Liver (tissue), 3 donors: Measurements from ENCODE around the gene NOS3.

Source experiments
- EGR1 ChIP-seq, 2 donors: IDR thresholded peaks; 2 replicates each; pipeline ENCODE4 v1.6.1; 2016 to 2018; ENCODE audit warnings: antibody characterized with exemption in 2 of 2, low read depth in 2 of 2
- GABPA ChIP-seq, 2 donors: IDR thresholded peaks in 1 of 2; conservative IDR thresholded peaks in 1 of 2; 2 replicates each; pipeline ENCODE4 v1.6.1; 2016; ENCODE audit warnings: antibody characterized with exemption in 2 of 2, mild to moderate bottlenecking in 1 of 2, moderate library complexity in 1 of 2
- JUND ChIP-seq, 2 donors: IDR thresholded peaks; 2 replicates each; pipeline ENCODE4 v1.6.1; 2016; ENCODE audit warnings: antibody characterized with exemption in 2 of 2
- NR2F2 ChIP-seq: IDR thresholded peaks from 2 replicates; pipeline ENCODE4 v1.6.1; 2016; ENCODE audit warnings: antibody characterized with exemption
- RAD21 ChIP-seq, 2 donors: IDR thresholded peaks; 2 replicates each; pipeline ENCODE4 v1.6.1; 2016; ENCODE audit warnings: antibody characterized with exemption in 2 of 2, mild to moderate bottlenecking in 2 of 2
- SP1 ChIP-seq: IDR thresholded peaks from 2 replicates; pipeline ENCODE4 v1.6.1; 2018; ENCODE audit warnings: antibody characterized with exemption, mild to moderate bottlenecking
- YY1 ChIP-seq: IDR thresholded peaks from 2 replicates; pipeline ENCODE4 v1.6.1; 2016; ENCODE audit warnings: antibody characterized with exemption, mild to moderate bottlenecking
- TF ChIP-seq, protein P1 (sequence below): fragments of 150-350 bp; IDR thresholded peaks from 2 replicates; pipeline ENCODE4 v1.5.1; 2017; ENCODE audit warnings: improper control_type of control experiment, low read depth, low read length; ENCODE audit not compliant: missing input control
- TF ChIP-seq, protein P2 (sequence below): IDR thresholded peaks from 2 replicates; pipeline ENCODE4 v1.6.1; 2016; ENCODE audit warnings: antibody characterized with exemption, mild to moderate bottlenecking
- TF ChIP-seq, protein P3 (sequence below): IDR thresholded peaks from 2 replicates; pipeline ENCODE4 v1.6.1; 2016; ENCODE audit warnings: antibody characterized with exemption
- donor health status: healthy.
- donor health status: healthy.

DNA sequence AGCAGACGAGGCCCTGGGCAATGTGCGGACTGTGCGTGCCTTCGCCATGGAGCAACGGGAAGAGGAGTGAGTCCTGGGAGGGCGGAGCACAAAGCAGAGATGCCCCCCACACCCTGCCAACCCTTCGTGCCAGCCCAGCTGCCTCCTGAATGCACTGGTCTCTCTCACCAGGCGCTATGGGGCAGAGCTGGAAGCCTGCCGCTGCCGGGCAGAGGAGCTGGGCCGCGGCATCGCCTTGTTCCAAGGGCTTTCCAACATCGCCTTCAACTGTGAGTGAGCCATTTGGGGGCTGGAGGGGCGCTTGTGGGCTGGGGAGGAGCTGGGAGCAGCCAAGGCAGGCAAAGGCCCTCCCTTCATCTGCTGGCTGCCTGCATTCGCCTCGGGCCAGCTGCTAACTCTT, 45.1 kb downstream of the NOS3 start:
- TF ChIP-seq, protein P1, sequence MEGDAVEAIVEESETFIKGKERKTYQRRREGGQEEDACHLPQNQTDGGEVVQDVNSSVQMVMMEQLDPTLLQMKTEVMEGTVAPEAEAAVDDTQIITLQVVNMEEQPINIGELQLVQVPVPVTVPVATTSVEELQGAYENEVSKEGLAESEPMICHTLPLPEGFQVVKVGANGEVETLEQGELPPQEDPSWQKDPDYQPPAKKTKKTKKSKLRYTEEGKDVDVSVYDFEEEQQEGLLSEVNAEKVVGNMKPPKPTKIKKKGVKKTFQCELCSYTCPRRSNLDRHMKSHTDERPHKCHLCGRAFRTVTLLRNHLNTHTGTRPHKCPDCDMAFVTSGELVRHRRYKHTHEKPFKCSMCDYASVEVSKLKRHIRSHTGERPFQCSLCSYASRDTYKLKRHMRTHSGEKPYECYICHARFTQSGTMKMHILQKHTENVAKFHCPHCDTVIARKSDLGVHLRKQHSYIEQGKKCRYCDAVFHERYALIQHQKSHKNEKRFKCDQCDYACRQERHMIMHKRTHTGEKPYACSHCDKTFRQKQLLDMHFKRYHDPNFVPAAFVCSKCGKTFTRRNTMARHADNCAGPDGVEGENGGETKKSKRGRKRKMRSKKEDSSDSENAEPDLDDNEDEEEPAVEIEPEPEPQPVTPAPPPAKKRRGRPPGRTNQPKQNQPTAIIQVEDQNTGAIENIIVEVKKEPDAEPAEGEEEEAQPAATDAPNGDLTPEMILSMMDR: no peak
- TF ChIP-seq GABPA (IDR thresholded peaks at IDR 0.05 in 1 of 2, conservative IDR thresholded peaks at IDR 0.05 in 1 of 2) (no peak), JUND (IDR thresholded peaks at IDR 0.05) (no peak), SP1 (no peak), YY1 (no peak), RAD21 (IDR thresholded peaks at IDR 0.05) (no peak), EGR1 (IDR thresholded peaks at IDR 0.05; ENCODE audit: low read depth in 2 of 2) (no peak), NR2F2 (no peak)
- TF ChIP-seq, protein P2, sequence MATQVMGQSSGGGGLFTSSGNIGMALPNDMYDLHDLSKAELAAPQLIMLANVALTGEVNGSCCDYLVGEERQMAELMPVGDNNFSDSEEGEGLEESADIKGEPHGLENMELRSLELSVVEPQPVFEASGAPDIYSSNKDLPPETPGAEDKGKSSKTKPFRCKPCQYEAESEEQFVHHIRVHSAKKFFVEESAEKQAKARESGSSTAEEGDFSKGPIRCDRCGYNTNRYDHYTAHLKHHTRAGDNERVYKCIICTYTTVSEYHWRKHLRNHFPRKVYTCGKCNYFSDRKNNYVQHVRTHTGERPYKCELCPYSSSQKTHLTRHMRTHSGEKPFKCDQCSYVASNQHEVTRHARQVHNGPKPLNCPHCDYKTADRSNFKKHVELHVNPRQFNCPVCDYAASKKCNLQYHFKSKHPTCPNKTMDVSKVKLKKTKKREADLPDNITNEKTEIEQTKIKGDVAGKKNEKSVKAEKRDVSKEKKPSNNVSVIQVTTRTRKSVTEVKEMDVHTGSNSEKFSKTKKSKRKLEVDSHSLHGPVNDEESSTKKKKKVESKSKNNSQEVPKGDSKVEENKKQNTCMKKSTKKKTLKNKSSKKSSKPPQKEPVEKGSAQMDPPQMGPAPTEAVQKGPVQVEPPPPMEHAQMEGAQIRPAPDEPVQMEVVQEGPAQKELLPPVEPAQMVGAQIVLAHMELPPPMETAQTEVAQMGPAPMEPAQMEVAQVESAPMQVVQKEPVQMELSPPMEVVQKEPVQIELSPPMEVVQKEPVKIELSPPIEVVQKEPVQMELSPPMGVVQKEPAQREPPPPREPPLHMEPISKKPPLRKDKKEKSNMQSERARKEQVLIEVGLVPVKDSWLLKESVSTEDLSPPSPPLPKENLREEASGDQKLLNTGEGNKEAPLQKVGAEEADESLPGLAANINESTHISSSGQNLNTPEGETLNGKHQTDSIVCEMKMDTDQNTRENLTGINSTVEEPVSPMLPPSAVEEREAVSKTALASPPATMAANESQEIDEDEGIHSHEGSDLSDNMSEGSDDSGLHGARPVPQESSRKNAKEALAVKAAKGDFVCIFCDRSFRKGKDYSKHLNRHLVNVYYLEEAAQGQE: no peak
- TF ChIP-seq, protein P3, sequence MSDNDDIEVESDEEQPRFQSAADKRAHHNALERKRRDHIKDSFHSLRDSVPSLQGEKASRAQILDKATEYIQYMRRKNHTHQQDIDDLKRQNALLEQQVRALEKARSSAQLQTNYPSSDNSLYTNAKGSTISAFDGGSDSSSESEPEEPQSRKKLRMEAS: no peak
